Body of pancreas (tissue), 4 donors: ENCODE results near the gene UAP1L1.

Source experiments
- CTCF ChIP-seq, 7 experiments: fragments of 450-650 bp in 4 of 7; fragments of 200-600 bp in 3 of 7; sonication (generic) in 3 of 7; IDR thresholded peaks; one replicate each; pipeline ENCODE4 v1.5.1; 2016 to 2019; ENCODE audit warnings: antibody characterized with exemption in 7 of 7
- POLR2A ChIP-seq, 3 donors: fragments of 450-650 bp; IDR thresholded peaks; one replicate each; pipeline ENCODE4 v1.6.1; 2016; ENCODE audit warnings: antibody characterized with exemption in 3 of 3, mild to moderate bottlenecking in 2 of 3

GRCh38 chr9:137044037-137044436 is 33.3 kb upstream of the UAP1L1 start:
- no peak for TF ChIP-seq CTCF (IDR thresholded peaks at IDR 0.05)
- TF ChIP-seq POLR2A (IDR thresholded peaks at IDR 0.05), result no peak
